ENCODE measurements around the gene UBL5.

UBL5 gene

GRCh38 chr19:9856609-9857008 lies 28.9 kb downstream of the UBL5 start:
- no peak for DNase-seq (ENCODE audit: low spot score)

GRCh38 chr19:9857076-9857721 lies 29.5 kb downstream of the UBL5 start:
- DNase-seq (ENCODE audit: low spot score), result no peak

GRCh38 chr19:9857920-9858746 lies 30.4 kb downstream of the UBL5 start:
- peak; percentile 75 for DNase-seq (ENCODE audit: low spot score)

- DNase-seq (ENCODE audit: low spot score), result no peak
These were observed 31.0 kb downstream of the UBL5 start for GRCh38 chr19:9858766-9859165.

GRCh38 chr19:9860407-9860806 lies 32.7 kb downstream of the UBL5 start:
- no peak for DNase-seq (ENCODE audit: low spot score)

- DNase-seq (ENCODE audit: low spot score), result no peak
These were observed 33.8 kb downstream of the UBL5 start for GRCh38 chr19:9861503-9861902.

GRCh38 chr19:9862938-9863337 lies 35.2 kb downstream of the UBL5 start:
- DNase-seq (ENCODE audit: low spot score), result peak; percentile 49

- DNase-seq (ENCODE audit: low spot score), result peak; percentile 33
These were observed 36.0 kb downstream of the UBL5 start for GRCh38 chr19:9863759-9864158.

- DNase-seq (ENCODE audit: low spot score), result peak; percentile 77
These were observed 38.2 kb downstream of the UBL5 start for GRCh38 chr19:9865732-9866501.

- DNase-seq (ENCODE audit: low spot score), result no peak
These were observed 41.4 kb downstream of the UBL5 start for GRCh38 chr19:9868983-9869617.

- DNase-seq (ENCODE audit: low spot score), result no peak
These were observed 44.1 kb downstream of the UBL5 start for GRCh38 chr19:9871626-9872338.

GRCh38 chr19:9872618-9873242 lies 45.0 kb downstream of the UBL5 start:
- no peak for DNase-seq (ENCODE audit: low spot score)

- no peak for DNase-seq (ENCODE audit: low spot score)
These were observed 47.4 kb downstream of the UBL5 start for GRCh38 chr19:9875031-9875627.

- DNase-seq (ENCODE audit: low spot score), result no peak
These were observed 48.1 kb downstream of the UBL5 start for GRCh38 chr19:9875796-9876195.

- DNase-seq (ENCODE audit: low spot score), result no peak
These were observed 50.2 kb downstream of the UBL5 start for GRCh38 chr19:9877780-9878510.

GRCh38 chr19:9878511-9879196 lies 50.9 kb downstream of the UBL5 start:
- DNase-seq (ENCODE audit: low spot score), result no peak
